Esophagus squamous epithelium (tissue), 4 donors: ENCODE measurements around the gene PTPRT.

Experiments used
- POLR2A ChIP-seq, 4 donors: fragments of 450-650 bp; IDR thresholded peaks; one replicate each; pipeline ENCODE4 v1.6.1; 2017; ENCODE audit warnings: antibody characterized with exemption in 4 of 4, mild to moderate bottlenecking in 4 of 4, moderate library complexity in 3 of 4
- TF ChIP-seq, protein P1 (sequence below), 6 experiments: fragments of 450-650 bp in 4 of 6; fragments of 200-600 bp in 2 of 6; sonication (generic) in 2 of 6; IDR thresholded peaks; one replicate each; pipeline ENCODE4 v1.5.1; 2016 to 2019; ENCODE audit warnings: antibody characterized with exemption in 6 of 6, mild to moderate bottlenecking in 4 of 6, moderate library complexity in 4 of 6

- TF ChIP-seq, protein P1, sequence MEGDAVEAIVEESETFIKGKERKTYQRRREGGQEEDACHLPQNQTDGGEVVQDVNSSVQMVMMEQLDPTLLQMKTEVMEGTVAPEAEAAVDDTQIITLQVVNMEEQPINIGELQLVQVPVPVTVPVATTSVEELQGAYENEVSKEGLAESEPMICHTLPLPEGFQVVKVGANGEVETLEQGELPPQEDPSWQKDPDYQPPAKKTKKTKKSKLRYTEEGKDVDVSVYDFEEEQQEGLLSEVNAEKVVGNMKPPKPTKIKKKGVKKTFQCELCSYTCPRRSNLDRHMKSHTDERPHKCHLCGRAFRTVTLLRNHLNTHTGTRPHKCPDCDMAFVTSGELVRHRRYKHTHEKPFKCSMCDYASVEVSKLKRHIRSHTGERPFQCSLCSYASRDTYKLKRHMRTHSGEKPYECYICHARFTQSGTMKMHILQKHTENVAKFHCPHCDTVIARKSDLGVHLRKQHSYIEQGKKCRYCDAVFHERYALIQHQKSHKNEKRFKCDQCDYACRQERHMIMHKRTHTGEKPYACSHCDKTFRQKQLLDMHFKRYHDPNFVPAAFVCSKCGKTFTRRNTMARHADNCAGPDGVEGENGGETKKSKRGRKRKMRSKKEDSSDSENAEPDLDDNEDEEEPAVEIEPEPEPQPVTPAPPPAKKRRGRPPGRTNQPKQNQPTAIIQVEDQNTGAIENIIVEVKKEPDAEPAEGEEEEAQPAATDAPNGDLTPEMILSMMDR (IDR thresholded peaks at IDR 0.05), result no peak
- TF ChIP-seq POLR2A (IDR thresholded peaks at IDR 0.05), result no peak
These were observed 816.7 kb downstream of the PTPRT start for GRCh38 chr20:42373049-42373448.
